Thyroid gland (tissue), 4 donors: ENCODE measurements around the gene PAK1.

Experiments
- CTCF ChIP-seq, 6 experiments: fragments of 200-600 bp in 3 of 6; fragments of 450-650 bp in 3 of 6; sonication (generic) in 3 of 6; IDR thresholded peaks; one replicate each; pipeline ENCODE4 v1.5.1; 2016 to 2019; ENCODE audit warnings: antibody characterized with exemption in 6 of 6, mild to moderate bottlenecking in 2 of 6, inconsistent platforms in 1 of 6, moderate library complexity in 1 of 6
- POLR2A ChIP-seq, 2 donors: fragments of 450-650 bp; IDR thresholded peaks; one replicate each; pipeline ENCODE4 v1.6.1; 2017; ENCODE audit warnings: antibody characterized with exemption in 2 of 2, mild to moderate bottlenecking in 2 of 2, moderate library complexity in 1 of 2

DNA sequence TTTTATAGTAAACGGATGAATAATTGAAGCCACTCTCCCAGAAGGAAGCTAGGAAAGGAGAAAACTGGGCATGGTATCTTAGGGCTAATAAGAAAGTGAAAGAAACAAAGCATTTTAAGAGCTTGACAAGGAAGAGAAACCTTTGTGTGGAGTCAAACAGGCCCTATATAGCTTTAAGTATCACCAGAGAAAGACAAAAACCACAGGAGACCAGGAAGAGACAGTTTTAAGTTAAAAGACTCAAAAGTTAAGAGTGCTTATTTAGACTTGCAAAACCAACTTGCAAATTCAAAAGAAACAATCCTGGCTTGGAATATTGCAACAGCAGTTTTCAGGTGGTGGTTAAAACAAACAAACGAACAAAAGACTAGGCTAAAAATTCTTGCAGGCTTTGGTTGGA, 3.4 kb downstream of the PAK1 start:
- peak in 1 of 2 donors; percentile 45 for TF ChIP-seq POLR2A (IDR thresholded peaks at IDR 0.05)
- no peak for TF ChIP-seq CTCF (IDR thresholded peaks at IDR 0.05)
